ENCODE results near the gene ECEL1.

The ECEL1 gene

GRCh38 chr2:232488721-232489300, 1.2 kb upstream of the ECEL1 start:
- H3K4me3 ChIP-seq (replicated peaks in 1 of 2; ENCODE audit: low read depth in 2 of 2, low read length in 2 of 2) = no peak overlapping the region
- no peak for DNase-seq (ENCODE audit: low read depth in 2 of 2)
- TF ChIP-seq CTCF (IDR thresholded peaks at IDR 0.05; ENCODE audit: low read depth, low read length) = no peak

- no peak overlapping the region for H3K4me3 ChIP-seq (replicated peaks in 1 of 2; ENCODE audit: low read depth in 2 of 2, low read length in 2 of 2)
- no peak for DNase-seq (ENCODE audit: low read depth in 2 of 2)
- TF ChIP-seq CTCF (IDR thresholded peaks at IDR 0.05; ENCODE audit: low read depth, low read length) = no peak
Measured at GRCh38 chr2:232488097-232488711, 570 bp upstream of the ECEL1 start.

- H3K4me3 ChIP-seq (replicated peaks in 1 of 2; ENCODE audit: low read depth in 2 of 2, low read length in 2 of 2) = no peak overlapping the region
- TF ChIP-seq CTCF (IDR thresholded peaks at IDR 0.05; ENCODE audit: low read depth, low read length) = no peak
- DNase-seq (ENCODE audit: low read depth in 2 of 2) = no peak
Measured at GRCh38 chr2:232486558-232487384, 863 bp downstream of the ECEL1 start.

- TF ChIP-seq CTCF (IDR thresholded peaks at IDR 0.05; ENCODE audit: low read depth, low read length) = no peak
Measured at GRCh38 chr2:232485757-232486557, 1.7 kb downstream of the ECEL1 start.

GRCh38 chr2:232485348-232485756, 2.3 kb downstream of the ECEL1 start:
- no peak for DNase-seq (ENCODE audit: low read depth in 2 of 2)
- no peak overlapping the region for H3K4me3 ChIP-seq (replicated peaks in 1 of 2; ENCODE audit: low read depth in 2 of 2, low read length in 2 of 2)
- no peak for TF ChIP-seq CTCF (IDR thresholded peaks at IDR 0.05; ENCODE audit: low read depth, low read length)

More at GRCh38 chr2:232485757-232486557, 1.7 kb downstream of the ECEL1 start:
- DNase-seq (ENCODE audit: low read depth in 2 of 2) = no peak
- H3K4me3 ChIP-seq (replicated peaks in 1 of 2; ENCODE audit: low read depth in 2 of 2, low read length in 2 of 2) = no peak overlapping the region

GRCh38 chr2:232484628-232485347, 2.8 kb downstream of the ECEL1 start:
- no peak overlapping the region for H3K4me3 ChIP-seq (replicated peaks in 1 of 2; ENCODE audit: low read depth in 2 of 2, low read length in 2 of 2)
- TF ChIP-seq CTCF (IDR thresholded peaks at IDR 0.05; ENCODE audit: low read depth, low read length) = no peak
- no peak for DNase-seq (ENCODE audit: low read depth in 2 of 2)

All from cardiac fibroblast (primary cell).